HG03175 (cell line): Measurements from ENCODE around the gene NUTF2.

Experiments
- ATAC-seq: cut with Tn5 transposase; IDR thresholded peaks from one replicate; pipeline ENCODE4 v1.9.1; 2021; ENCODE audit warnings: mild to moderate bottlenecking, moderate library complexity; ENCODE audit not compliant: unreplicated experiment

NUTF2 gene

DNA sequence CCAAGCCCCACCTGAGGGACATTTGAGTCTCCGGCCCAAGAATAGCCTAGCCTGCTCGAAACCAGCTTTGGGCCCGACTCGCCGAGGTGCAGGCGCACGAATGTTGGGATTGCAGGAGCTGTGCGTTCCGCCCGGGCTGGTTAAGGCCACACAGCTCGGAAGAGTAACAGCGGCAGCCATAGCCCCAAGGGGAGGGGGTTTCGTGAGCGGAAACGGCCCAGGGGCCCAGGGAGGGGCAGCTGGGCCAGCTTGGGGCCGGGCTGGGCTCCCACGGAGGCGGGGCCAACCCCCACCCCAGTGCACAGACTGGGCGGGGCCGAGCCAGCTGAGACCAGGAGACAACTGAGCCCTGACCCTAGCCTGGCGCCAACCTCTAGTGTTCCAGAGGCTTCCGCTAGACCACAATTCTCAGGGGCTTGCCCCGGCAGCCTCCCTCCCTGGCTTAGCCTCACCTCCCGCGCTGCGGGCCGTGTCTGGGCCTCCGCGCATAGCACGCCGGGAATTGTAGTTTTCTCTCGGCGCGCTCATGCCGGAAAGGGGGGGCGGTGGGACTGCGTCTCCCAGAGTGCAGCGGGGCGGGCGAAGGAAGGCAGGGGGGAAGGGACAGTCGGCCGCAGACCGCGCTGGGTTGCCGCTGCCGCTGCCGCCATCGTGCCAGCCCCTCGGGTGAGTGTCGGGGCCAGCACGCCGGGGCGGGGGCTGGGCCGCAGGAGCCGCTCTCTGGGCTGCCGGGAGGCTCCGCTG is at the start of gene NUTF2:
TSS of gene NUTF2 (plus strand) at position 614 of the 744 bp plus-strand sequence. CDS start 18,198 bp downstream, outside the sequence.
- peak; percentile 61 for ATAC-seq

DNA sequence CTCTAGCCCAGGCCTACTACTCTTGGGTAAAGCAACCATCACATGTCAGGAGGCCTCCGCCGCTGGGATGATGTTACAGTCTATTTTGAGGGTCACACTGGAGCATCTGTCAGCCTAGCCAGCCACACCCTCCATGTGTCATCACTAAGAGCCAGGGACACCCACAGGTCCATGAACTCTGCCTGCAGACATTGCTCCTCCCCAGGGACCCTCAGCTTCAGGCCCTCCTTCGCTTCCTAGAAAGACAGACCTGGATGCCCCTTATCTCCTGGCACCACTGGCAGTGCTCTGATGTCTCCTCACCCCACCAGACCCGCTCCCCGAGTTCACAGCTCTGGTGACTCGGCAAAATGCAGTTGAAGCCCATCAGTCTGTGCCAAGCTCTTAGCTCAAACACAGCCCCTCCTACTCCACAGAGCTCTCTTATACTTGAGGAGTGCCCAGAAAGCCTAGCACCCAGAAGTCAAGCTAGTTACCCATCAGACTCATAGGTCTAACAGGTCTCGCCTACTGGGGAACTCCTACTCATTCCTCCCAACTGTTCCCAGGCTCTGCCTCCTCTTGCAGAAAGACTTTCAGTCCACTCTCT is 46.3 kb upstream of the NUTF2 start:
- no peak for ATAC-seq

DNA sequence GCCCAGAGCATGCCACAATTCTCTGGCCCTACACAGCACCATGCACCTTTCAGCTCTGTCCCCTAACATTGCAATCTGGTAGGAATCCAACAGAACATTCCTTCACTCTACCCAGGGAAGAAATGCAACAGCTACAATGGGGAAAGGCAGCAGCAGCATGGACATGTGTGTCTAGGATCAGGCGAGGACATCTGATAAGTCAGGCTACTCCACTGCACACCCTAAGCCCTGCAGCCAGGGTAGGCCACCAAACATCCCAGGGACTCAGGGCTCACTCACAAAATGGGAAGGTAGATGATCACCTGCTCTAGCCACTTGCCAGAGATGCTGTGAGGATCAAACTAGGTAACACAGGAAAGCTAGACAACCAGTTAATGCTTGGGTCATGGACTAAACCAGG is 45.5 kb upstream of the NUTF2 start:
- ATAC-seq, result no peak

DNA sequence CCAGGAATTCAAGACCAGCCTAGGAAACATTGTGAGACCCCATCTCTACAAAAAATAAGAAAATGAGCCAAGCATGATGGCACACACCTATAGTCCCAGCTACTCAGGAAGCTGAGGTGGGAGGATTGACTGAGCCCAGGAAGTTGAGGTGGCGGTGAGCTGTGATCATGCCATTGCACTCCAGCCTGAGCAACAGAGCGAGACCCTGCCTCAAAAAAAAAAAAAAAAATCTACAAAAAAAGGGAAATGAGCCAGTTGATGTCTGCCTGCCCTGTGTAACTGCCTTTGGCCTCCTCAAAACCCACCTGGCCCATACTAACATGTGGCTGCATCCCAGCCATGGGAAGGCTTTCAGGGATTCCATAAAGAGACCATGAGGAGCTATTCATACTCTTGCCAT is 44.9 kb upstream of the NUTF2 start:
- no peak for ATAC-seq

DNA sequence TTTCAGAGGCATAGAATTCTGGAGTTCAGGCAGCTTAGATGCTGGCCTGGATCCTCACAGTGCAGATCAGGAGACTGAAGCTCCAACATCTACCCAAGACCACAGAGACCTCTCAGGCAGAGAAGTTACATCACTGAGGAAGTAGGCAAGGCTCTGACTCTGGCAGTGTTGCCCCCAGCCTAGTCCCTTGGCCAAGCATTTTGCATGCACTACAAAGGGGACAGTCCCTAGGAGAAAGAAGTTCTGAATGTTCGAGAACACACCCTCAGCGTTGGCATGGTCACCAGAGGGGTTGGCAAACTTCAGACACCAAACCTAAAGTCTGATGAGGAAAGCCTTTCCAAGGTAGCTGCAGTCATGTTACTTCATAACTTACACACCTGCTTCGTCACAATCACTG is 42.8 kb upstream of the NUTF2 start:
- ATAC-seq, result no peak

DNA sequence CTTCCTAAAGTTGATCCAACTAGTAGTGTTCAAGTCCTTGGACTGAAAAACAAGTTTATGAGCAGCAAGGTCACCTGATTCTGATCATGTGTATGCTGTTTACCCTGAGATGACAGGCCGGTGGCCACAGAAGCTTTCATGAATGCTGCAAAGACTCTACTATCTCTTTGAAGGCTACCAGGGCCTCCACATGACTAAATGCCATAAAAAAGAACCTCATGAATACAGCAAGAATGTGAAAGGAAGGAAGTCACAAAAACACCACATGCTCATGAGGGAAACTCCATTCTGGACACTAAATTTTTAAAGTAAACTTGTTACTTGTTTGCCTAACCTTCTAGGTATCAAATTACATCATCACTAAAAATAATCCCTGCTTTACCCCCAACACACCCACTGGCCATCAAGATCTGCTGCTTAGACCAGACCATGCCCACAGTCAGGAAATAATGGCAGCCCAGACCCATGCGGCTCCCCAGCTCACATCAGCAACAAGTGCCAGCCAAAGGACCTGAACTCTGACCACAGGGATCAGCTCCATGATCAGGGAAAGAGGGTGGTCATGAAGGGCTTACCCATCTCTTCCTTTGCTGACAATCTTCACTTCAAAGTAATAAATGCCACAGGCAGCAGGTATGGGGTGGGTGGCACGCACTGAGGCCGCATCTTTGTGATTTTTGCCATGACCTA is 41.7 kb upstream of the NUTF2 start:
- no peak for ATAC-seq

DNA sequence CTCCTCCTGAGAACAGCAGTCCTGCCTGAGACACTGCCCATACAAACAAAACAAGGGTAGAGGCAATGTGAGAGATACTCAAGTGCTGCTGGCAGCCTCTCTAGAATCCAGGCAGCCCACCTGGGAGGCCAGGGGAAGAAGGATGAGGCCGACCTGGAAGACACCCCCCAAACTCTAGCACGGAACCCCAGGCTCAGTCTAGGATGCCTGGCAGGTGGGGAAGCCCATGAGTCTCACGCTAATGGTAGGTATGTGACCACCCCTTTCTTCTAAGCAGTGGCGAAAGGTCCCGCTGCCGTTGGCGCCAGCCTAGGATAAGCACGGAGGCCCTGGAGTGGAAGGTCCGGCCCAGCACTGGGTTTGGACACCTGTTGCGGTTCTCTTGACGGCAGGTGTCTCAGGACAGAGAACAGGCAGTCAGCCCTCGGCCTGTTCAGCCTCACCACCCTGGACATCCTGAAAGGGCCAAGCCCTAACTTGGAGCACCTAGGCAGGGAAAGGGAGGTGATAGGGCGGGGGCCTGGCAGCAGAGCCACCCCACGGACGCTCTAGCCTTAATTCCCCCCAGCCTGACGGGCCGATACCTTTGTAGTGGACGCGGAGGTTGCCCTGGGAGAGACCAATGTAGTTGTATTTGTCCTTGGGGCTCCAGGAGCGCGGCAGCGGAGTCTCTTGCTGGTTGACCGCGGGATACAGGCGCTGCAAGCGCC is 40.9 kb upstream of the NUTF2 start:
- ATAC-seq, result no peak

DNA sequence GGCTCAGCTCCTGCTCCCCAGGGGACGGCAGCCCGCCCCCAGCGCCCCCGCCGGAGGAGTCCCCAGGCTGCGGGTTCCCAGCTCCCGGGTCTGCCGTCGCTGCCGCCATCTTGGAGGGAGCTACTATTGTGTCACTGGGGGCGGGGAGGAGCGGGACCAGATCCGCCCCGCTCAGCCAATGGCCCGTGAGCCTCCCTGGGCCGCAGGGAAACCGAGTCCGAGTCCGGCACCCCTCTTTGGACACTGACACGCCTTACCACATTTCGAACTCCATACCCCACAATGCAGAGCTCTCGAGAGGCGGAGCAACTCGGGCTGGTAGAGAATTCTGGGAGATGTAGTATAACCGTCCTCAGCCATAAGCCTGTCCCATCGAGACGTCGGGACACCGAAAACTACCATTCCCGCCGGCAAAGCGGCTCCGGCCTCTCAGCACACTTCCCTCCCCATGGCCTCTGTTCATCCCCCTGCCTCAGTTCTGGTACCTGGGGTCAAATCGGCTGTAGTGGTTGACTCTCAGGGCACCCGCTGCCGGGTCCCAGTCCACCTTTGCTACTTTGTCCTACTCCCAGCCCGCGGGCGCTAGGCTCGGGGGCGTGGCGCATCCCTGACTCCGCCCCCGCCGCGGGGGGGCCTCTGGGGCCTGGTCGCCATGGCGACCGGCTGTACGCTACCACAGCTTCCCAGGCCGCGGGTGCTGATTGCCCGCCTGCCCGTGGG is 40.1 kb upstream of the NUTF2 start, which contains the start of the genes RANBP10 and TSNAXIP1:
TSS of gene RANBP10 (minus strand) at position 133 of the 720 bp plus-strand sequence. CDS start at position 109, 24 bp downstream.
TSS of gene TSNAXIP1 (plus strand) at position 462 of the 720 bp plus-strand sequence. CDS start 261 bp downstream, outside the sequence.
- peak; percentile 93 for ATAC-seq

DNA sequence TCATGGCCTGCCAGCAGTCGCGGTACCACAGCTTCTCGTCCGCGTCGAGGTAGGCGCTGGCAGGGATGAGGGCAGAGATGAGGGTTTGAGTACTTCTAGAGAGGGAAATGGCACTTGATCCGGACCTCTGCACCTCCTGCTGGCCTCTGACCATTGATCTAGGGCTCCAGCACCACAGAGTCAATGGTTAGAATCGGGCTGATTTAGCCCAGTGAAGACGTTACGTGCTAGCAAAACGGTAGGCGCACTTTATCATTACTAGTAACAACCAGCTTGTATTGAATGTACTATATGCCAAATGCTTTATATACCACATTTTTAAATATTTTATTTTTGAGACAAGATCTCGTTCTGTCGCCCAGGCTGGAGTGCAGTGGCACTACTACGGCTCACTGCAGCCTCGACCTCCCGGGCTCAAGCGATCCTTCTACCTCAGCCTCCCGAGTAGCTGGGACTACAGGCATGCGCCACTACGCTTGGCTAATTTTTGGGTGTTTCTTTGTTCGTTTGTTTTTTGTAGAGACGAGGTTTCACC is 39.5 kb upstream of the NUTF2 start:
- ATAC-seq, result no peak

DNA sequence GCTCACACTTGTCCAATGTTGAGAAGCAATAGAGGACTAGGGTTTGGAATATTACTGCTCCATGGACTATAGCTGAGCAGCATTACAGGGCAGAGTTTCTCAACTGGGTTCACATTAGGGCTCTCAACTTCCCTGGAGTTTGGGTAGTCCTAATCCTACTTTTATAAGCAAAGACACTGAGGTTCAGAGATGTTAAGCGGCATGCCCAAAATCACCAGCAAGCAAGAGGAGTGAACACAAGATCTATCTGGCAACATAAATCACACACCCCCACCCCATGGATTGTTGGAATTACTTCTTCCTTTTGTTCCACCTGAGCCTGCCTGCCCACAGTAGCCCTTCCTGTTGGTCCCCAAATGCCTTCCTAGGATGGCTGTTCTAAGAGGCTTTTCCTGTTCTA is 34.8 kb upstream of the NUTF2 start:
- no peak for ATAC-seq

DNA sequence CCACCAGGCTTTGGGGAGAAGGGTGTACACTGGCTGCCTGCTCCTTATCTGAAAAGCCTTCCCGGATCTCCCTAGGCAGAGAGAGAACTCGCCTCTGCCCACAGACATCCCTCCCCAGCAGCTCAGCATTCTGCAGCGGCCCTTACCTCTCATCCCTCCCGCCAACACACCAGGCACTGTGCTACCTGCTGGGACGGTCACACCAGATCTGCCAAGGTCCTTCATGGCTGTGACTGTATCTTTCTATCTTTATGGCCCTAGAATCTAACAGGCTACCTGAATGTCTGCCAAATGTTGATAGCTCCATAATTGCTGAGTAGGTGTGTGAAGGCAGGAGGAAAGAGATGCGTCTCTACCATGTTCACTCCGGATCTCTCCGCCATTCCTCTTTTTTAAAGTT is 32.2 kb upstream of the NUTF2 start:
- ATAC-seq, result no peak

DNA sequence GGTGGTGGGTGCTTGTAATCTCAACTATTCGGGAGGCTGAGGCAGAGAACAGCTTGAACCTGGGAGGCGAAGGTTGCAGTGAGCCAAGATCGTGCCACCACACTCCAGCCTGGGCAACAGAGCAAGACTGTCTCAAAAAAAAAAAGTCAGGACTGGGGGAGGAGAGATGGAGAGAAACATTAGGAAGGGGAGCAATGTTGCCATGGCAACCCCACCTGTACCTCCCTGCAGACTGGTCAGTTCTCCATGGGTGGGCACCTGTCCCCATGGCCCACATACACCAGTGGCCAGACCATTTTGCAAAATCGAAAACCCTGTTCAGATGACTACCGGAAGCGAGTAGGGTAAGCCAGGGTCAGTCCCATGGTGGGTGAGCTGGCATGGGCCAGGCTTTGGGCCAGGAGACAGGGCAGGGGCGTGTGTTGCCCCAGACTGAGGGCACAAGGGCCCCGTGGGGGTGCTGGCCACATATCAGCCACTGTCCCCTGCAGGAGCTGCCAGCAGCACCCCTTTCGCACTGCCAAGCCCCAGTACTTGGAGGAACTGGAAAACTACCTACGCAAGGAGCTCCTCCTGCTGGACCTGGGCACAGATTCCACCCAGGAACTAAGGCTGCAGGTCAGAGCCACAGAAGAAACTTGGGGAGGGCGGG is 26.0 kb upstream of the NUTF2 start:
- no peak for ATAC-seq

DNA sequence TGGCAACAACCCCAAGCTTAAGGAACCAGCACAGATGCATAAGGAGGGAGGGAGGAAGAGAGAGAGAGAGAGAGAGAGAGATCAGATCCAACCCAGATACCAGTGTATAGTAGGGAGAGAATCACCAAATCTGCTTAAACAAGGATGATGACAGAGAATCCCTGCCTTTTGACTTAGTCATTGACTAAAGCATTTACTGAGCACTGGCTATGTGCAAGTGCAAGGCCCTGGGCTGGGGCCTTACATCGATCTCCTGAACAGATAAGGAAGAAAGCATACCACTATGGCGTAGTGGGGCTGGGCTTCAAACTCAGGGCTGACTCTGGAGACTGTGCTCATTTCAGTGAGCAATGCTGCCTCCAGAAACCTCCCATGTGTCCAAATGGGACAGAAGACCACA is 24.2 kb upstream of the NUTF2 start:
- ATAC-seq, result no peak

DNA sequence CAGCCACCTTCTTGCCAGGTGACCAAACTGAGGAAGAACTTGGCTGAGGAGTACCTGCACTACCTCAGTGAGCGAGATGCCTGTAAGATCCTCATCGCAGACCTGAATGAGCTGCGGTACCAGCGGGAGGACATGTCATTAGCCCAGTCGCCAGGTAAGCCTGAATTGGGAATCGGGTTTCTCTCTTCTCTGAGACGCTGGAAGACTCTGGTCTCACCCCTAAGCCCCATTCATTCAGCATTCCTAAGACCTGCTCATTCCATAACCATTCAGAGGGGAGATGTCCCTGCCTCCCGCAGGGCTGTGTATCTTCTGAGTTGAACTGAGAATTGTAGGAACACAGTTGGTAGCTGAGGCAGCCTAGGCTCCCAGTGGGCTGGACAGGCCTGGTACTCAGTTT is 21.6 kb upstream of the NUTF2 start:
- ATAC-seq, result no peak

DNA sequence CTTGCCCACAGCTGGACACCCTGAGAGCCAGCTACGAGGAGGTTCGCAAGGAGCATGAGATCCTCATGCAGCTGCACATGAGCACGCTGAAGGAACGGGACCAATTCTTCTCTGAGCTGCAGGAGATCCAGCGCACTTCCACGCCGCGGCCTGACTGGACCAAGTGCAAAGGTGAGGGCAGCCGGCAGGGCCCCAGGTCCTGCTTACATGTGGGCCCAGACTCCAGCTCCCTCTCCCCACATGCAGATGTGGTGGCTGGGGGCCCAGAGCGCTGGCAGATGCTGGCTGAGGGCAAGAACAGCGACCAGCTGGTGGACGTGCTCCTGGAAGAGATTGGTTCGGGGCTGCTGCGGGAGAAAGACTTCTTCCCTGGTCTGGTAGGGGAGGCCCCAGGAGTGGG is 20.8 kb upstream of the NUTF2 start:
- ATAC-seq, result no peak

DNA sequence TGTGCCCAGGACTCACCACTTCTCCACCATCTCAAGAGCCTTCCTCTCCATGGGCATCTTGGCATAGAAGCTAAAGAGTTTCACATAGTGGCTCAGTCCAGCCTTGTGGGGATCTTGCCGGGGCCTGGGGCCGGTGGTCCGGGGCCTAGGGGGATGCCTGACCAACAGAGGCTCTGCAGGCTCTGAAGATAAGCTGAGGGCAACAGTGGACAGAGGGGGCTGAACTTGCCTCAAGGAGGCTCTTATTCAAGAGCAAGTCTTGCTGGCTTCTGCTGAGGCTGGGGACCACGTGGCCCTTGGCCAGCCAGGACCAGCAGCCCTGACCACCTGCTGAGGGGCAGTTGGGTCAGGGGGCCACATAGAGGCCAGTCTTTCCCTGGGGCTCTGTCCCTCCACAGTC is 18.1 kb upstream of the NUTF2 start:
- no peak for ATAC-seq

DNA sequence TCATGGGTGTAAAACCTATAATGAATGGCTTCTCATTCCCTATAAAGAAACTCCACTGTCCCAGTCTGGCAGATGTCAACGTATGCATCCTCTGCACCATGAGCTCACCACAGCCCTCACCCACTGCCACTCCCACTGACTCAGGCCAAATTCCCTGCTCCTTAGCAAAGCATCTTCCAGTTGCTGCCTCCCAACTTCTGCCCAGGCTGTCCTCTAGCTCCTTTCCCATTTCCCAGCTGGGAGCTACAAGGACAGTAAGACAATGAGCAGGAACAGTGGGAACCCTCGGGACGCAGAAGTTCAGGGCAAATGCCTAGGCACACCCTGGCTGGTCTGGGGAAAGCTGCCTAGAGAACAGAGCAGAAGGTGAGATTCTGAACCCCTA is 13.7 kb upstream of the NUTF2 start:
- no peak for ATAC-seq

DNA sequence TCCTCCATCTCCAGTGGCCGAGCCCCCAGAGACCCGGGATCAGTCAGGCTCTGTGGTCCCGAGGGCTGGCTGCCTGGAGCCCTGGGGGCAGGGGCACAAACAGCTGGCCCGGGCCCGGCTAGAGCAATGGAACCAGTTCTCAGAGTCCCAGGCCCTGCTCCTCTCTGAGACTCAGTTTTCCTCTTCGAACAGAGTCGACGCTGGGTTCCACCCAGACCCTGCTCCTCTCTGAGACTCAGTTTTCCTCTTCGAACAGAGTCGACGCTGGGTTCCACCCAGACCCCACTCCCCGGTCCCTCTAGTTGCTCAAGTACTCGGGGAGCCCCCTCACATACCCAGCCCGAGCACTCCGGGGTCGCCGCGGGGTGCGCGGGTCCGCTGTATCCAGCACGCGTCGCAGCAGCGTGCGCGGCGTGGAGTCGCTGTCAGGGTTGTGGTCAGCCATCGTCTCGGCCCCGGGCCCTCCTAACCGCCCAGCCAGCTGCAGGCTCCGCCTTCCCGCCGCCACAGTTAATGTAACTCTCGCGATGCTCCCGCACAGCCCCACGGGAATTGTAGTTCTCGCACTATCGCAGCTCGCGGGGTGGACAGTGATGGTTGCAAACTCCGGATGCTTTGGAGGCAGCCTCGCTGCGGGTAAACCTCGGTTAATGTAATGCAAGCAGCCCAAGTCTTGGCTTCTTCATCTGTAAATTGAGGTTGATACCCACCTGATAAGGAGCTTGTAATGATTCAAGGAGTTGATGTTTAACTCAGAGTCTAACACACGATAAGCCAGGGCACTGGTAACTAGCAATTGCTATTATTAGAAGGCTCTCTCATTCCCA is 13.1 kb upstream of the NUTF2 start:
- peak; percentile 97 for ATAC-seq

DNA sequence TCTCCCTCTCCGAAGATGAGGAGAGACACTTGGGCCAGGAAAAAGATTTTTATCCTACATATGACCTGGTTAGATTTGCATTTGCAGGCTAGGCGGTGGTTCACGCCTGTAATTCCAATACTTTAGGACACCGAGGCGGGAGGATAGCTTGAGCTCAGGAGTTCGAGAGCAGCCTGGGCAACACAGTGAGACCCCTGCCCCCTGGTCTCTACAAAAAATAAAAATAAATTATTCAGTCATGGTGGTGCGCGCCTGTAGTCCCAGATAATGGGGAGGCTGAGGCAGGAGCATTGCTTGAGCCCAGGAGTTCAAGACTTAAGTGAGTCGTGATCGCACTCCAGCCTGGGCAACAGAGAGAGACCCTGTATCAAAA is 12.5 kb upstream of the NUTF2 start:
- no peak for ATAC-seq
